ENCODE measurements around the gene TOP3A. TPM values are rescaled to one million over a fixed set of nuclear protein-coding genes. Genes with fewer than 3 reads are reported as not detected.

Gene TOP3A
- total and polyA plus RNA-seq, 4 experiments from 2014 or later = 6.2 to 55.2 (median 31.5) TPM

DNA sequence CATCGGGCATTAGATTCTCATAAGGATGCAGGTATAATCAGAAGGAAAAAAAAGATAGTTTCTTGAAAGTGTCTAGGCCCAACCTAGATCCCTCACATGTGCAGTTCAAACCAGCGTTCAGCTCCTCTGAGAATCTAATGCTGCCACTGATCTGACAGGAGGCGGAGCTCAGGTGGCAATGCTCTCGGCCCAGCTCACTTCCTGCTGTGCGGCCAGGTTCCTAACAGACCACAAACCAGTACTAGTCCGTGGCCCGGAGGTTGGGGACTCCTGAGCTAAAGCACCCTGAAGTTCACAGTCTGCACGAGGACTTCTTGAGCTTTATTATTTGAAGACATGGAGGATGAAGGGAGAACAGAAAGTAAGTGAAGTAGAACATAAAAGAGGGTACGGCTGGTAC is 17.1 kb upstream of the TOP3A start:
- Histone ChIP-seq H3K27ac (ENCODE audit: low read depth, low read length) (peak overlapping the region; percentile 17), H3K4me1 (ENCODE audit: insufficient read depth, low read length) (peaks cover 14% of the 10 kb centered on the region), H3K36me3 (ENCODE audit: insufficient read depth, low read length) (peaks cover 7% of the 10 kb centered on the region), H3K27me3 (ENCODE audit: insufficient read depth, low read length) (no peaks in the 10 kb centered on the region), H3K4me3 (ENCODE audit: low read length in 2 of 2) (no peak overlapping the region), H3K9me3 (ENCODE audit: control insufficient read depth in 1 of 2, low read length in 2 of 2) (no peaks in the 10 kb centered on the region)
- intact Hi-C loops (cut with micrococcal nuclease) = no loop called here
- peaks cover 7 to 16% (median 13%) of the 10 kb centered on the region in 4 donors for H3K4me1 Mint-ChIP-seq
- H3K27ac Mint-ChIP-seq = peak overlapping the region in 6 of 7 donors; percentile 62 to 82 (median 74)
- H3K27me3 Mint-ChIP-seq = no peaks in the 10 kb centered on the region
- peak in 1 of 5 donors; percentile 7 for DNase-seq
- peaks cover 0 to 2% (median 0%) of the 10 kb centered on the region in 8 donors for H3K9me3 Mint-ChIP-seq
- H3K36me3 Mint-ChIP-seq = peaks cover 14 to 53% of the 10 kb centered on the region in 2 donors
- CTCF ChIA-PET (ENCODE audit: partially characterized antibody) = no interaction called here
- POLR2A ChIA-PET (ENCODE audit: partially characterized antibody) = interaction anchor here (0.6 kb wide), 1 partner anchor 17 kb away, joined by 3 read pairs; the partner anchor contains the start of genes SMCR8 and TOP3A
- peak overlapping the region in 5 of 8 donors; percentile 36 to 83 (median 65) for H3K4me3 Mint-ChIP-seq

- peaks cover 22% of the 10 kb centered on the region for H3K36me3 ChIP-seq (ENCODE audit: insufficient read depth, low read length)
- H3K4me1 ChIP-seq (ENCODE audit: insufficient read depth, low read length) = peaks cover 14% of the 10 kb centered on the region
- Mint-ChIP-seq H3K4me1 (peaks cover 14 to 31% (median 18%) of the 10 kb centered on the region in 4 donors), H3K27me3 (no peaks in the 10 kb centered on the region), H3K9me3 (peaks cover 0 to 2% (median 0%) of the 10 kb centered on the region in 8 donors), H3K36me3 (peaks cover 24 to 64% of the 10 kb centered on the region in 2 donors), H3K4me3 (no peak overlapping the region), H3K27ac (peak overlapping the region in 2 of 7 donors; percentile 42 to 46)
- no peak for DNase-seq
- no peak overlapping the region for H3K4me3 ChIP-seq (ENCODE audit: low read length in 2 of 2)
- POLR2A ChIA-PET (ENCODE audit: partially characterized antibody) = no interaction called here
- no peaks in the 10 kb centered on the region for H3K9me3 ChIP-seq (ENCODE audit: control insufficient read depth in 1 of 2, low read length in 2 of 2)
- CTCF ChIA-PET (ENCODE audit: partially characterized antibody) = no interaction called here
- H3K27ac ChIP-seq (ENCODE audit: low read depth, low read length) = no peak overlapping the region
- no peaks in the 10 kb centered on the region for H3K27me3 ChIP-seq (ENCODE audit: insufficient read depth, low read length)
- intact Hi-C loops (cut with micrococcal nuclease) = no loop called here
Observed at GRCh38 chr17:18328643-18329204, 13.9 kb upstream of the TOP3A start.

DNA sequence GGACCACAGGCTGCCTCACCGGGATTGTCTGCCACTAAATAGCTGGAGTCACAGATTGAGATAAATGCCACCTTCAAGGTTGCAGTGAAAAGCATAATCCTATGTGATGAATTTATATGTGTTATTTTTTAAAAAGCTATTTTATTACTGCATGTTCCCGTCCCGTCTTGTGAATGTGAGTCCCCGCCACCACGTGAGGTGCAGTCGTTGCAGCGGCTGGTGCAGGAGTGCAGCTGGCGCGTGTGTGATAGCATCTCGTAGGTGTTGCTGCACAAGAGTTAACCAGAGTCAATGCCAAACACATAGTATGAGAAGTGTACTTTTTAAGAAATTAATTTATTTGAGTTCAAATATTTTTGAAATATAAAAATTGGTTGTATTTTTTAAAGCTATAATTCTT is 12.8 kb upstream of the TOP3A start:
- DNase-seq = no peak
- H3K9me3 ChIP-seq (ENCODE audit: control insufficient read depth in 1 of 2, low read length in 2 of 2) = no peaks in the 10 kb centered on the region
- CTCF ChIA-PET (ENCODE audit: partially characterized antibody) = no interaction called here
- Mint-ChIP-seq H3K36me3 (peaks cover 32 to 74% of the 10 kb centered on the region in 2 donors), H3K9me3 (peaks cover 0 to 2% (median 0%) of the 10 kb centered on the region in 8 donors), H3K4me3 (no peak overlapping the region), H3K27me3 (no peaks in the 10 kb centered on the region), H3K4me1 (peaks cover 14 to 30% (median 18%) of the 10 kb centered on the region in 4 donors), H3K27ac (peak overlapping the region in 1 of 7 donors; percentile 32)
- no peak overlapping the region for H3K27ac ChIP-seq (ENCODE audit: low read depth, low read length)
- intact Hi-C loops (cut with micrococcal nuclease) = no loop called here
- H3K27me3 ChIP-seq (ENCODE audit: insufficient read depth, low read length) = no peaks in the 10 kb centered on the region
- peaks cover 34% of the 10 kb centered on the region for H3K36me3 ChIP-seq (ENCODE audit: insufficient read depth, low read length)
- H3K4me1 ChIP-seq (ENCODE audit: insufficient read depth, low read length) = peaks cover 13% of the 10 kb centered on the region
- POLR2A ChIA-PET (ENCODE audit: partially characterized antibody) = no interaction called here
- no peak overlapping the region for H3K4me3 ChIP-seq (ENCODE audit: low read length in 2 of 2)

DNA sequence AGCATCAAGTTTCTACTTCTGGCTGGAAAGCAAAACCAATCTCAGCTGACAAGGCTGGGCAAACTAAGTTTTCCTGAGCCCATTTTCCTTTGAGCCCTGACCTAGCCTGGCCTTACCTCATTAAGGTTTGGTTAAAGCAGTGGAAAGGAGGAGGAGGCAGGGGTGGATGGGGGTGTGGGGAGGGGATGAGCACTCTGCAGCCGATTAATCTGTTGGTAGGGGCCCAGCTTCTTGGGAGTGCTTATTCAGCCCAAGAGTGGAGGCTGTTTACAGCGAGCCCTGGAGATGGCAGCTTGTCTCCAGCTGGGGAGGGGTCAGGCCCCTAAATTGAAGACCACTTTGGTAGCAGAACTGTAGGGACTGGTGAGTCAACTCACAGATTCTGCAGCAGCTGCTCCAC is 12.3 kb upstream of the TOP3A start:
- Histone ChIP-seq H3K4me3 (ENCODE audit: low read length in 2 of 2) (no peak overlapping the region), H3K4me1 (ENCODE audit: insufficient read depth, low read length) (peaks cover 8% of the 10 kb centered on the region), H3K27me3 (ENCODE audit: insufficient read depth, low read length) (no peaks in the 10 kb centered on the region), H3K36me3 (ENCODE audit: insufficient read depth, low read length) (peaks cover 39% of the 10 kb centered on the region), H3K27ac (ENCODE audit: low read depth, low read length) (no peak overlapping the region), H3K9me3 (ENCODE audit: control insufficient read depth in 1 of 2, low read length in 2 of 2) (no peaks in the 10 kb centered on the region)
- CTCF ChIA-PET (ENCODE audit: partially characterized antibody) = no interaction called here
- peaks cover 0 to 2% (median 0%) of the 10 kb centered on the region in 8 donors for H3K9me3 Mint-ChIP-seq
- POLR2A ChIA-PET (ENCODE audit: partially characterized antibody) = no interaction called here
- no peak overlapping the region for H3K27ac Mint-ChIP-seq
- no peaks in the 10 kb centered on the region for H3K27me3 Mint-ChIP-seq
- H3K4me3 Mint-ChIP-seq = no peak overlapping the region
- H3K36me3 Mint-ChIP-seq = peaks cover 32 to 75% of the 10 kb centered on the region in 2 donors
- DNase-seq = no peak
- peaks cover 11 to 25% (median 15%) of the 10 kb centered on the region in 4 donors for H3K4me1 Mint-ChIP-seq
- intact Hi-C loops (cut with micrococcal nuclease) = no loop called here

DNA sequence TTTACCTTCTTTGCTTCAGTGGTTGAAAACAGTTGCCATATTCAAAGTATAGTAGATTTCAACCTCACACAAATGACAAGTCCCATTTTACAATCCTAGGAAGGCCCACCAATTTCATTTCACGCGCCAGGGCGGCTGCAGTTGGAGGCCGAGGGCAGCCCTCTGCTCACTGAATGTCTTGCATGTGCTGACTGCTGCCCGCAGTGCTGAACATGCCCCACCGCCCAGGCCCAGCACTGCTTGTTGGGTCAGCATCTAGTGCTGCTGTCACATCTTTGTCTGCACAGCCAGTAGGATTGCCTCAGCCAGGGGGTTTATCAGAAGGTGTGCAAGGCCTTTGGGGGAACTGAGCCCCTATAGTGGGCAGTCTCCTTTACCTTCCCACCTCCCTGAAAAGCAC is 11.8 kb upstream of the TOP3A start:
- intact Hi-C loops (cut with micrococcal nuclease) = no loop called here
- no peak overlapping the region for H3K27ac ChIP-seq (ENCODE audit: low read depth, low read length)
- Mint-ChIP-seq H3K36me3 (peaks cover 35 to 72% of the 10 kb centered on the region in 2 donors), H3K4me1 (peaks cover 8 to 23% (median 11%) of the 10 kb centered on the region in 4 donors), H3K27me3 (no peaks in the 10 kb centered on the region), H3K9me3 (peaks cover 0 to 2% (median 0%) of the 10 kb centered on the region in 8 donors), H3K27ac (peak overlapping the region in 2 of 7 donors; percentile 18 to 69), H3K4me3 (no peak overlapping the region)
- no peak for DNase-seq
- H3K36me3 ChIP-seq (ENCODE audit: insufficient read depth, low read length) = peaks cover 39% of the 10 kb centered on the region
- POLR2A ChIA-PET (ENCODE audit: partially characterized antibody) = no interaction called here
- peaks cover 3% of the 10 kb centered on the region for H3K4me1 ChIP-seq (ENCODE audit: insufficient read depth, low read length)
- no peak overlapping the region for H3K4me3 ChIP-seq (ENCODE audit: low read length in 2 of 2)
- H3K27me3 ChIP-seq (ENCODE audit: insufficient read depth, low read length) = no peaks in the 10 kb centered on the region
- no peaks in the 10 kb centered on the region for H3K9me3 ChIP-seq (ENCODE audit: control insufficient read depth in 1 of 2, low read length in 2 of 2)
- CTCF ChIA-PET (ENCODE audit: partially characterized antibody) = no interaction called here

DNA sequence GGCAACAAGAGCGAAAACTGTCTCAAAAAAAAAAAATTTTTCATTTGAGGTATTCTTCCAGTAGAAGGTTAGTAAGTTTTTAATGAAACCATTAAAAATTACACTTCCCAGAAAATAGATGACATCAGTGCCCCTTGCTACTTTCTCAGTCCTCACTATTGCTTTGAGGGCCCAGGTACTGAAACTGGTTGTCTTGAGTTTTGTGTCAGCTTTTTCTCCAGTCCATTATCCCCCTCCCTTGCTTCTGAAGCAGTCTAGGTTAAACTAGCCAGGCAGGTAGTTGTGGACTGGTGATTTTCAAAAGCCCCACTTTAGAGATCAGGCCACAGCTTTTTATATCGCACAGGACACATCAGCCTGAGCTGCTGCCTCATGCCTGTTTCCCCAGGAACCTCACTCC is 11.2 kb upstream of the TOP3A start:
- peaks cover 40% of the 10 kb centered on the region for H3K36me3 ChIP-seq (ENCODE audit: insufficient read depth, low read length)
- H3K9me3 Mint-ChIP-seq = peaks cover 0 to 2% (median 0%) of the 10 kb centered on the region in 8 donors
- POLR2A ChIA-PET (ENCODE audit: partially characterized antibody) = no interaction called here
- no peak overlapping the region for H3K4me3 Mint-ChIP-seq
- no peaks in the 10 kb centered on the region for H3K9me3 ChIP-seq (ENCODE audit: control insufficient read depth in 1 of 2, low read length in 2 of 2)
- peaks cover 2% of the 10 kb centered on the region for H3K4me1 ChIP-seq (ENCODE audit: insufficient read depth, low read length)
- peaks cover 8 to 23% (median 11%) of the 10 kb centered on the region in 4 donors for H3K4me1 Mint-ChIP-seq
- no peak overlapping the region for H3K27ac ChIP-seq (ENCODE audit: low read depth, low read length)
- H3K27ac Mint-ChIP-seq = no peak overlapping the region
- H3K27me3 Mint-ChIP-seq = no peaks in the 10 kb centered on the region
- H3K27me3 ChIP-seq (ENCODE audit: insufficient read depth, low read length) = no peaks in the 10 kb centered on the region
- H3K36me3 Mint-ChIP-seq = peaks cover 36 to 73% of the 10 kb centered on the region in 2 donors
- intact Hi-C loops (cut with micrococcal nuclease) = no loop called here
- H3K4me3 ChIP-seq (ENCODE audit: low read length in 2 of 2) = no peak overlapping the region
- CTCF ChIA-PET (ENCODE audit: partially characterized antibody) = no interaction called here
- no peak for DNase-seq

GRCh38 chr17:18324140-18325050 is 9.6 kb upstream of the TOP3A start:
- DNase-seq = no peak
- intact Hi-C loops (cut with micrococcal nuclease) = no loop called here
- H3K9me3 Mint-ChIP-seq = peaks cover 0 to 2% (median 0%) of the 10 kb centered on the region in 8 donors
- peaks cover 36 to 77% of the 10 kb centered on the region in 2 donors for H3K36me3 Mint-ChIP-seq
- no peak overlapping the region for H3K27ac Mint-ChIP-seq
- peaks cover 17 to 40% (median 26%) of the 10 kb centered on the region in 4 donors for H3K4me1 Mint-ChIP-seq
- CTCF ChIA-PET (ENCODE audit: partially characterized antibody) = no interaction called here
- no peak overlapping the region for H3K27ac ChIP-seq (ENCODE audit: low read depth, low read length)
- no peaks in the 10 kb centered on the region for H3K9me3 ChIP-seq (ENCODE audit: control insufficient read depth in 1 of 2, low read length in 2 of 2)
- POLR2A ChIA-PET (ENCODE audit: partially characterized antibody) = interaction anchor here (0.8 kb wide), 1 partner anchor 9 kb away, joined by 3 read pairs; the partner anchor contains the start of genes SMCR8 and TOP3A
- peaks cover 54% of the 10 kb centered on the region for H3K36me3 ChIP-seq (ENCODE audit: insufficient read depth, low read length)
- H3K4me3 Mint-ChIP-seq = peak overlapping the region in 1 of 8 donors; percentile 58
- peaks cover 18% of the 10 kb centered on the region for H3K4me1 ChIP-seq (ENCODE audit: insufficient read depth, low read length)
- H3K27me3 Mint-ChIP-seq = no peaks in the 10 kb centered on the region
- H3K27me3 ChIP-seq (ENCODE audit: insufficient read depth, low read length) = no peaks in the 10 kb centered on the region
- no peak overlapping the region for H3K4me3 ChIP-seq (ENCODE audit: low read length in 2 of 2)
